ENCODE data around the gene ADAM30. TPM values are rescaled to one million over a fixed set of nuclear protein-coding genes. Genes with fewer than 3 reads are reported as not detected.
"Not testable (repeated sequence)": the region's sequence is repeated elsewhere in the genome, so short reads cannot be mapped to it uniquely, and the experiment has no call there.

Gene ADAM30
- total RNA-seq, 1 experiment from 2014 or later, result not detected

GRCh38 chr1:119853155-119853554 lies 43.2 kb downstream of the ADAM30 start:
- in situ Hi-C loops (cut with HindIII; ENCODE audit: low pct_unique_long_range_greater_than_20kb, low sequenced_read_pairs), result no loop called here

GRCh38 chr1:119844206-119844605 lies 52.1 kb downstream of the ADAM30 start:
- DNase-seq (ENCODE audit: low read depth); in situ Hi-C loops (cut with HindIII; ENCODE audit: low pct_unique_long_range_greater_than_20kb, low sequenced_read_pairs): not testable (repeated sequence)

More at GRCh38 chr1:119853155-119853554, 43.2 kb downstream of the ADAM30 start:
- no peak for DNase-seq (ENCODE audit: low read depth)

Other genes with a start within 250 kb of the ADAM30 start
- gene ZNF697, start 248.2 kb downstream of the ADAM30 start, total RNA-seq (2014; rRNA removed; shearing (Covaris generic); ENCODE audit: low replicate concordance), result 1.6 TPM in 1 of 2 replicates, not detected in the other
- 60.8 and 74.9 TPM in 2 replicates for gene PHGDH, start 184.6 kb downstream of the ADAM30 start, total RNA-seq (2014; rRNA removed; shearing (Covaris generic); ENCODE audit: low replicate concordance)
- gene HMGCS2, start 127.6 kb downstream of the ADAM30 start, total RNA-seq (2014; rRNA removed; shearing (Covaris generic); ENCODE audit: low replicate concordance), result not detected in 2 replicates
- not detected in 2 replicates for gene REG4, start 85.1 kb downstream of the ADAM30 start, total RNA-seq (2014; rRNA removed; shearing (Covaris generic); ENCODE audit: low replicate concordance)
- gene NOTCH2, start 173.1 kb upstream of the ADAM30 start, total RNA-seq (2014; rRNA removed; shearing (Covaris generic); ENCODE audit: low replicate concordance), result 59.2 and 69.9 TPM in 2 replicates